ENCODE data around the gene MTHFSD. TPM values are rescaled to one million over a fixed set of nuclear protein-coding genes. Genes with fewer than 3 reads are reported as not detected.

MTHFSD gene
- total RNA-seq, 1 donor, result 15.9 TPM

- DNase-seq (ENCODE audit: low read depth), result no peak
- H3K4me3 ChIP-seq (ENCODE audit: low read depth, low read length), result no peak overlapping the region
- no peak for TF ChIP-seq CTCF (IDR thresholded peaks at IDR 0.05; ENCODE audit: insufficient read depth, low read length)
These were observed 1.5 kb upstream of the MTHFSD start for GRCh38 chr16:86556576-86556975.

- DNase-seq (ENCODE audit: low read depth), result no peak
- no peak for TF ChIP-seq CTCF (IDR thresholded peaks at IDR 0.05; ENCODE audit: insufficient read depth, low read length)
- H3K4me3 ChIP-seq (ENCODE audit: low read depth, low read length), result peak overlapping the region; percentile 97
These were observed 655 bp upstream of the MTHFSD start for GRCh38 chr16:86555704-86556075.

- H3K4me3 ChIP-seq (ENCODE audit: low read depth, low read length), result peak overlapping the region; percentile 97
- TF ChIP-seq CTCF (IDR thresholded peaks at IDR 0.05; ENCODE audit: insufficient read depth, low read length), result no peak
- DNase-seq (ENCODE audit: low read depth), result no peak
These were observed 477 bp downstream of the MTHFSD start for GRCh38 chr16:86554599-86554916.

GRCh38 chr16:86553356-86553755 is 1.7 kb downstream of the MTHFSD start:
- TF ChIP-seq CTCF (IDR thresholded peaks at IDR 0.05; ENCODE audit: insufficient read depth, low read length), result no peak
- H3K4me3 ChIP-seq (ENCODE audit: low read depth, low read length), result no peak overlapping the region
- DNase-seq (ENCODE audit: low read depth), result no peak

GRCh38 chr16:86550281-86550680 is 4.8 kb downstream of the MTHFSD start:
- TF ChIP-seq CTCF (IDR thresholded peaks at IDR 0.05; ENCODE audit: insufficient read depth, low read length), result no peak
- no peak overlapping the region for H3K4me3 ChIP-seq (ENCODE audit: low read depth, low read length)
- DNase-seq (ENCODE audit: low read depth), result no peak

GRCh38 chr16:86549893-86550190 is 5.2 kb downstream of the MTHFSD start:
- TF ChIP-seq CTCF (IDR thresholded peaks at IDR 0.05; ENCODE audit: insufficient read depth, low read length), result no peak

GRCh38 chr16:86549076-86549892 is 5.8 kb downstream of the MTHFSD start:
- no peak for DNase-seq (ENCODE audit: low read depth)
- TF ChIP-seq CTCF (IDR thresholded peaks at IDR 0.05; ENCODE audit: insufficient read depth, low read length), result no peak

More at GRCh38 chr16:86549893-86550190, 5.2 kb downstream of the MTHFSD start:
- no peak for DNase-seq (ENCODE audit: low read depth)
- H3K4me3 ChIP-seq (ENCODE audit: low read depth, low read length), result no peak overlapping the region

More at GRCh38 chr16:86549076-86549892, 5.8 kb downstream of the MTHFSD start:
- no peak overlapping the region for H3K4me3 ChIP-seq (ENCODE audit: low read depth, low read length)
